Ectodermal cell (in vitro differentiated cells): ENCODE results near the gene GLP2R.
"Not testable (repeated sequence)": the region's sequence is repeated elsewhere in the genome, so short reads cannot be mapped to it uniquely, and the experiment has no call there.

Source experiments
- H3K27ac ChIP-seq: 2 replicates; pipeline ENCODE4 v1.7.0; 2013; ENCODE audit warnings: mild to moderate bottlenecking, low read depth, low read length; ENCODE audit not compliant: insufficient read depth, poor library complexity, severe bottlenecking
- H3K27me3 ChIP-seq: 2 replicates; pipeline ENCODE4 v1.7.0; 2013; ENCODE audit warnings: mild to moderate bottlenecking, low read length; ENCODE audit not compliant: insufficient read depth, control insufficient read depth, poor library complexity, severe bottlenecking
- H3K36me3 ChIP-seq: one replicate; pipeline ENCODE4 v1.7.0; 2013; ENCODE audit warnings: low read length; ENCODE audit not compliant: control insufficient read depth, insufficient read depth
- H3K4me1 ChIP-seq: one replicate; pipeline ENCODE4 v1.7.0; 2013; ENCODE audit warnings: low read length; ENCODE audit not compliant: control insufficient read depth, insufficient read depth
- H3K4me3 ChIP-seq: 2 replicates; pipeline ENCODE4 v1.7.0; 2013; ENCODE audit warnings: low read depth, low read length, control low read depth; ENCODE audit not compliant: insufficient read depth
- H3K9me3 ChIP-seq: 2 replicates; pipeline ENCODE4 v1.7.0; 2013; ENCODE audit warnings: mild to moderate bottlenecking, low read length, moderate library complexity; ENCODE audit not compliant: control insufficient read depth
- WGBS, 2 experiments: methylation state at CpG; one replicate each; pipeline ENCODE4 v1.1.7; 2013; ENCODE audit warnings: missing lambda C conversion rate in 2 of 2; 5-methylcytosine and 5-hydroxymethylcytosine counted together

GLP2R gene

DNA sequence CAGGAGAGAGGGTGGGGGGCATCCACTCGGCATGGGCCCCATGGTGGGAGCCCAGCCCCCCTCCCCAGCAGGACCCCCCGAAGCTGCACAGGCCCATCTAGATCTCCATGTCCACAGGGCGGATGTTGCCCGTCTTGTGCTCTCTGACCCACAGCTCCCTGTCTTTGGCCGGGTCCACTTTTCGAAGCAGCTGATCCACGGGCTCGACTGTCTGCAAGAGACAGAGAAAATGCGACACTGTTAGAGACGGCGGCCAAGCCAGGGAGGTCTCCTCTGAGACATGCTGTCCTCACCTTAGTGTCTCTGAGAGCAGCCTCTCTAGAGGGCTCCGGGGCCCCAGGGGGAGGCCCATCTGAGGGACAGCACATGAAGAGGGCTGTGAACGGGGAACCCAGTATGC, 91.4 kb downstream of the GLP2R start:
- no peak overlapping the region for H3K27ac ChIP-seq
- no peaks in the 10 kb centered on the region for H3K27me3 ChIP-seq
- H3K4me3 ChIP-seq = no peak overlapping the region
- no peaks in the 10 kb centered on the region for H3K36me3 ChIP-seq
- WGBS, 2 experiments = 92 to 94% methylated on average over 13 of the region's 13 CpGs
- no peaks in the 10 kb centered on the region for H3K4me1 ChIP-seq
- no peaks in the 10 kb centered on the region for H3K9me3 ChIP-seq

DNA sequence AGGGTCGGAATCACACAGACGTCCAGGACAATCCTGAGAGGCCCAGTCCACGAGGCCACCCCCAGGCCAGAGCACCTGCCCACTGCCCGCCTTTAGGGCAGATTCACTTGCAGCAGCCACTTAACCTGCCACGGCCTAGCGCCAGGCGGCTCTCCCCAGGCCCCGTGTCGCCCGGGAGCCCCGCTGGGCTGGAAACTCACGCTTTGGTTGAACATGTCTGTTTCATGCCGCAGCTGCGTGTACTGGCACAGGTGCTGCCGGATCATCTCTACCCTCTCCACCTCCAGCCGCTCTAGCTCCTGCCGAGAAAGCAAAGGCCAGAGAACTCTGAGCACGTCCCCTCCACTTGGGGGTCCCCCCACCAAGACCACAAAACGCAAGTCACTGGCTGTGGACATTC, 92.1 kb downstream of the GLP2R start:
- H3K4me3 ChIP-seq = no peak overlapping the region
- no peaks in the 10 kb centered on the region for H3K9me3 ChIP-seq
- no peaks in the 10 kb centered on the region for H3K4me1 ChIP-seq
- H3K27ac ChIP-seq = no peak overlapping the region
- no peaks in the 10 kb centered on the region for H3K27me3 ChIP-seq
- H3K36me3 ChIP-seq = no peaks in the 10 kb centered on the region
- 93 to 94% methylated on average over 19 of the region's 19 CpGs for WGBS, 2 experiments

DNA sequence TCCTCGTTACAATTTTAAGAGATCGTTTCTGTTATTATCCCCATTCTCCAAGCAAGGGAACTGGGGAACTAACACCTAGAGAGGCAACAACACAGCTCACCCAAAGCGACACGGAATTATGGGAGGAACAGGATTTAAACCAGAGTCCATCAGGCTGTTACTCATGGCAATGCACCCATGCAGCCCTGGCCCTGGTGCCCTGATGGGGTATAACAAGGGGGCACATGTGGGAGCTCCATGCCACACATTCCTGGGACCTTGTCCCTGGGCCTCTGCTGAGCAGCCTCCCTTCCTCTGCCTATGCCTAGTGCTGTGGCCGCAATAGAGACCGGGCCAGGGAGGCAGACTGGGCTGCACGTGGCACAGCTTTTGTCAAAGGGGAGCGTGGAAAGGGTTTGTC, 92.6 kb downstream of the GLP2R start:
- Histone ChIP-seq H3K36me3 (no peaks in the 10 kb centered on the region), H3K27ac (no peak overlapping the region), H3K9me3 (no peaks in the 10 kb centered on the region), H3K27me3 (no peaks in the 10 kb centered on the region), H3K4me3 (no peak overlapping the region), H3K4me1 (no peaks in the 10 kb centered on the region)
- WGBS, 2 experiments = 89 to 95% methylated on average over 8 of the region's 8 CpGs

DNA sequence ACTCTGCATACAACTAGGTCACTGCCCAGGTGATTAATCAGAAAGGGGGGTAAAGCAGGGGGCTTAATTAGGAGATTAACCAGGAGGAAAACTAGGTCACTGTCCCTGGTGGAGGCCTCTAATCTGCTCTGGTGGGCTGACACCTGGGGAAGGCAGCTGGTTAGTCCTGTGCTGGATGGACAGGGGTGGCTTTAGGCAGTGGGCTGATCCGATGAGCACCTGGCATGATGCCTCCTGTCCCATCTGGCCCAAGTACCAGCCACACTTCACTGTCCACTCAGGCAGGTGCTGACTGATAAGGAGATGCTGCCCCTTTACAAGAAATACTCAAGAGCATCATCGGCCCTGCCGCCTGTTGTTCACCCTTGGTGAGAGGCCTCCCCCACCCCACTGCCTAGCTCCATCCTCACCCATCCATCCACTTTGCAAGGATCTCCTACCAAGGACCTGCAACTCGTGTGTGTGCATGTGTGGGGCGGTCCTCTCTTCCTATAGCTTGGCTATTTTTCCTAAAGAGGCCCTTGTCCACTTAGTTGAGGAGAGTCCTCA, 93.2 kb downstream of the GLP2R start:
- H3K27me3 ChIP-seq = no peaks in the 10 kb centered on the region
- H3K9me3 ChIP-seq = no peaks in the 10 kb centered on the region
- no peak overlapping the region for H3K4me3 ChIP-seq
- WGBS, 2 experiments = 94 to 95% methylated on average over 5 of the region's 5 CpGs
- no peaks in the 10 kb centered on the region for H3K36me3 ChIP-seq
- H3K27ac ChIP-seq = no peak overlapping the region
- H3K4me1 ChIP-seq = no peaks in the 10 kb centered on the region

DNA sequence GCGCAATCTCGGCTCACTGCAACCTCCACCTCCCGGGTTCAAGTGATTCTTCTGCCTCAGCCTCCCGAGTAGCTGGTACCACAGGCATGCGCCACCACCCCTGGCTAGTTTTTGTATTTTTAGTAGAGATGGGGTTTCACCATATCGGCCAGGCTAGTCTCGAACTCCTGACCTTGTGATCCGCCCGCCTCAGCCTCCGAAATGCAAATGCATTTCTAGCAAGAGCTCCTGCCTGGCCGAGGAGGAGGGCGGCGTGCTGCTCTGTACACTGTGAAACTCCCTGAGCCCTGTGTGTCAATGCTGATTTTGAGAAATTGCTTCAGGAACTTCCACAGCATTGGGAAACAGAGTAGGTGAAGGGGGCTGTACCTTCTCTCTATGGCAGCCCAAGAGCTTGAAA, 95.5 kb downstream of the GLP2R start:
- H3K4me1 ChIP-seq, H3K27me3 ChIP-seq, H3K27ac ChIP-seq, H3K4me3 ChIP-seq, H3K9me3 ChIP-seq, H3K36me3 ChIP-seq: not testable (repeated sequence)
- 91% methylated on average over 13 of the region's 13 CpGs for WGBS, 2 experiments

DNA sequence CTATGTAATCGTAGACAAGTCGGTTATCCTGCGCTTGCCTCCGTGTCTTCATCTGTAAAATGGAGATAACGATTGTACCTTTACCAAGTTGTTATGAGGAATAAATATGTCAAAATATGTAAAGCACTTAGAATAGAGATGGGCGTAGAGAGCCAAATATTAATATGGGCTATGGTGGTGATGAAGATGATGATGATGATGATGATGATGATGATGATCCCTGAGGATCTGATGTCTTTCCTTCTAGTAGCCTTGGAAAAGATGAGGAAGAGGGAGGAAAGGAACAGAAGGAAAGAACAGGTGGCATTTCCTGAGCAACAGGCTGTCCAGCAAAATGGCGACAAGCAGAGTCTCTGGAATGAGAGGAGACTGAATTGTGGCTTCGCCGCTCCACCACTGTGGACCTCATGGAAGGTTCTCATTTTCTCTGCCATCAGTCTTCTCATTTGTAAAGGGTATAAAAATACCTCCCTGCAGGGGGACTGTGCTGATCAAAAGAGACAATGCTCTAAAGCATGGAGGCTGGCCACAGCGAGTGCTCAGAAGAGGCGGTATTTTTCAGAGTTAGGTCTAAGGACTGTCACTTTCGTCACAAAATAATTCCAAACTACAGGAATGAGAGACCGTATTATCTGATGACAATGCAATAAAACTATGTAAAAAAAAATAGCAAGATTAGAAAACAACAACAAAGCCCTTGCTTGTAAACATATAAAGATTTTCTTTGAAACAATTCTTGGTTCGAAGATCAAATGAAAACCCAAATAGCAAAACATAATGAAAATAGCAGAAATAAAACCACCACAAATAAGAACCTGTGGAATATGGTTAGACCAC, 96.5 kb downstream of the GLP2R start:
- no peak overlapping the region for H3K4me3 ChIP-seq
- H3K27me3 ChIP-seq = no peaks in the 10 kb centered on the region
- no peaks in the 10 kb centered on the region for H3K9me3 ChIP-seq
- no peak overlapping the region for H3K27ac ChIP-seq
- H3K36me3 ChIP-seq = no peaks in the 10 kb centered on the region
- H3K4me1 ChIP-seq = peaks cover 5% of the 10 kb centered on the region
- 80 to 87% methylated on average over 13 to 14 of the region's 14 CpGs for WGBS, 2 experiments

DNA sequence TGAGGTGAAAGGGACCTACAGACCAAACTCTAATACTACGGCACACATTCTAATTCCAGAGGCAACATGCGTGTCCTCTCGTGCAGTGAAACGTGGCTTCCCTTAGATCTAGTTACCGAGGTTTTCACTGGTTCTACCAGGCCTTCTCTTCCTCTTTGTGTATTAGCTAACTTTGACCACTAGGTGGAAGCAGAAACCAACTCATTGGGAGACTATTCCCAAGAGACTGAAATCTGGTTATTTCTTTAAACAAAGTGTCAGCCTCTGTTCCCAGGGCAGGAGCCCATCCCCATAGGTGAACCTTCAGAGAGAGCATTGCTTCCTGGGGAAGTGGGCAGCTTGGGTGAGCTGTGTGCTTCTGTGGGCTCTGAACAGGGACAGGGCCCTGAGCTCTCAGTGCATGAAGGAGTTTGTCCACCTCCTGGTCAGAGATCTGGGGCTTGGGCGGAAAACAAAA, 99.0 kb downstream of the GLP2R start:
- WGBS, 2 experiments = 38 to 48% methylated on average over 6 of the region's 6 CpGs
- H3K36me3 ChIP-seq = no peaks in the 10 kb centered on the region
- H3K4me1 ChIP-seq = peaks cover 5% of the 10 kb centered on the region
- H3K27ac ChIP-seq = no peak overlapping the region
- H3K9me3 ChIP-seq = no peaks in the 10 kb centered on the region
- H3K27me3 ChIP-seq = no peaks in the 10 kb centered on the region
- H3K4me3 ChIP-seq = no peak overlapping the region

DNA sequence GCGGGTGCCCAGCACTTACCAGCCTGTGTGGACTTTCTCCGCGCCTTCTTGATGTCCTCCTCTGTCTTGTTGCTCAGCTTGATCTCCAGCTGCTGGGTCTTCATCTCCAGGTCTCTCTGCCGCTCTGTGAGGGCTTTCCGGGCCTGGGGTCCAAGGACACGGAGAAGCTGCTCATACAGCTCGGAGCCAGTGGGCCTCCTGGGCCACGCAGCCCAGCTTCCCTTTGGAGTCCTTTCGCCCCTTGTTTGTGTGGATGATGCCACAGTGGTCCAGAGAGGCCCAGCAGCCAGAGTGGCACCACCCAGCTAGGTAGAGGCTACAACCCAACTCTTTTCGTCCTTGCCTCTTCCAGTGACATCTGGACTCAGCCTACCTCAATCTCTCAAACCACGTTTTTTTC, 99.7 kb downstream of the GLP2R start:
- WGBS, 2 experiments = 95% methylated on average over 11 of the region's 11 CpGs
- Histone ChIP-seq H3K36me3 (no peaks in the 10 kb centered on the region), H3K27me3 (no peaks in the 10 kb centered on the region), H3K9me3 (no peaks in the 10 kb centered on the region), H3K4me1 (peaks cover 5% of the 10 kb centered on the region), H3K4me3 (no peak overlapping the region), H3K27ac (no peak overlapping the region)

DNA sequence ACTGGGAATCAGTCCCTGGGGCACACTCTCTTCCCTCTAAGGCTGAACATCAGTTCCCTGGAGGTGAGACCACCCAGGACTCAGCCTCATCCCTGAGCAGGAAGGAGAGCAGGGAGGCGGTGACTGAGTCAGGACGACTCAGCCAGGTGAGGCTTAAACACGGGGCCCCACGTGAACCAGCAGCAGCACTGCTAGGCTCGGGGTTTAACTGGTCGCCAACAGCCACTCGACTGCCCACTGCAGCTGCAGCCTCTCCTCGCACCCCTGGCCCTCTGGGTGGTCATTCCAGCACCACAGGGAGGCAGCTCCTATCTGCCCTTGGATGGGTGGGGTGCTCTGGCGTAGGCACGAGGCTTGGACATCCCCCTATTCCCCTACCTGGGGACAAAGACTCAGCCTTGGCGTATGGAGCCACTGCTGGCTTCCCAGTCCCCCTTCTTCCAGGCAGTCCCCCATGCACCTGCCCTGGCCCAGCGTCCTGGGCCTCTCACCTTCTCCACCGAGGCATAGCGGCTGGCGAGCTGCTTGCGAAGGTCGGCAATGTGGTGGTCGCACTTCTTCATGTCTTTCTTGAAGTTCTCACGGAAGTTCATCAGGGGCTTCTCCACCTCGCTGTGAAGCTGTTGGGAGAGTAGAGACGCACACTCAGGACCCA, 100.6 kb downstream of the GLP2R start:
- H3K4me1 ChIP-seq = peaks cover 6% of the 10 kb centered on the region
- H3K4me3 ChIP-seq = no peak overlapping the region
- H3K9me3 ChIP-seq = no peaks in the 10 kb centered on the region
- H3K27ac ChIP-seq = no peak overlapping the region
- WGBS, 2 experiments = 93 to 94% methylated on average over 21 of the region's 21 CpGs
- no peaks in the 10 kb centered on the region for H3K36me3 ChIP-seq
- no peaks in the 10 kb centered on the region for H3K27me3 ChIP-seq

DNA sequence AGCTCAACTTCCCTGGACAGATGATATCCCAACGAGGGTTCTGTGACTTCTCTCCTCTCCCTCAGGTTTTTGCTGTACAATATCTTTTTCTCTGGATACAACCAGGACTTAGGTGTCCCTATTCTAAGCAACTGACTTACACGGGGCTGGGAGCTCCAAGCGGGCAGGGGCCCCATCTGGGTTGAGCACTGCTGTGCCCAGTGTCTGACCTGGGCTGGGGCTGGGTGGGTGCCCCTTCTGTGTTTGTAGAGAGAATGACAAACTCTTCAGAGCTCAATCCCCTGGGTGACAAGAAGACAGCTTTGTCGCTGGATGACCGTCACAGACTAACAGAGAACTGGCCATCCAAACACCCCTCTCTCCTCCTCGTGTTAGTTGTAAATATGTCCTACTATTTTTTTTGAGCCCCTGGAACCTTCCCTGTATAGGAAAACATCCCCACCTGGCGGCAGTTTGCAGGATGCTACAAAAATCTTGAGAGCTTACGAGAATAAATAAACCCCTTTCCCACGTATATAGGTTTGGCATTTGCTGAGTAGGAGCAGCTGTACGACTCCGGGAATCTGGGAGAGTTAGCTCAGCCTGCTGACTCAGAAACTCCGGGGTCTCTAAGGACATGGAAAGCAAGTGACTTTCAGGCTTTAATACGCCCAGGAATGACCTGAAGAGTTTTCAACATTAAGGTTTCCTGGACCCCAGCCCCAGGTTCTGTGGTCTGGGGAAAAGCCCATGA, 103.0 kb downstream of the GLP2R start:
- WGBS, 2 experiments = 67 to 70% methylated on average over 13 of the region's 13 CpGs

More for the DNA sequence above, 103.0 kb downstream of the GLP2R start:
- Histone ChIP-seq H3K4me3 (no peak overlapping the region), H3K36me3 (no peaks in the 10 kb centered on the region), H3K4me1 (peaks cover 9% of the 10 kb centered on the region), H3K27me3 (no peaks in the 10 kb centered on the region), H3K27ac (no peak overlapping the region), H3K9me3 (no peaks in the 10 kb centered on the region)
